ENCODE measurements around the gene BANF2.

BANF2 gene

GRCh38 chr20:17662333-17663039, 37.3 kb upstream of the BANF2 start:
- H3K9ac ChIP-seq (ENCODE audit: low read length): no peak overlapping the region
- no peak overlapping the region for H3K4me2 ChIP-seq (ENCODE audit: low read depth, low read length)
- TF ChIP-seq EZH2 (optimal IDR thresholded peaks at IDR 0.05; ENCODE audit: low read depth, low read length) (no peak), EZH2phosphoT487 (IDR thresholded peaks at IDR 0.05; ENCODE audit: low read length) (no peak)
- TF ChIP-seq, protein P1, sequence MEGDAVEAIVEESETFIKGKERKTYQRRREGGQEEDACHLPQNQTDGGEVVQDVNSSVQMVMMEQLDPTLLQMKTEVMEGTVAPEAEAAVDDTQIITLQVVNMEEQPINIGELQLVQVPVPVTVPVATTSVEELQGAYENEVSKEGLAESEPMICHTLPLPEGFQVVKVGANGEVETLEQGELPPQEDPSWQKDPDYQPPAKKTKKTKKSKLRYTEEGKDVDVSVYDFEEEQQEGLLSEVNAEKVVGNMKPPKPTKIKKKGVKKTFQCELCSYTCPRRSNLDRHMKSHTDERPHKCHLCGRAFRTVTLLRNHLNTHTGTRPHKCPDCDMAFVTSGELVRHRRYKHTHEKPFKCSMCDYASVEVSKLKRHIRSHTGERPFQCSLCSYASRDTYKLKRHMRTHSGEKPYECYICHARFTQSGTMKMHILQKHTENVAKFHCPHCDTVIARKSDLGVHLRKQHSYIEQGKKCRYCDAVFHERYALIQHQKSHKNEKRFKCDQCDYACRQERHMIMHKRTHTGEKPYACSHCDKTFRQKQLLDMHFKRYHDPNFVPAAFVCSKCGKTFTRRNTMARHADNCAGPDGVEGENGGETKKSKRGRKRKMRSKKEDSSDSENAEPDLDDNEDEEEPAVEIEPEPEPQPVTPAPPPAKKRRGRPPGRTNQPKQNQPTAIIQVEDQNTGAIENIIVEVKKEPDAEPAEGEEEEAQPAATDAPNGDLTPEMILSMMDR (IDR thresholded peaks at IDR 0.05; ENCODE audit: low read length): no peak
- no peak overlapping the region for H3K27ac ChIP-seq (ENCODE audit: low read length)
- DNase-seq: no peak
- peaks cover 68% of the 10 kb centered on the region for H4K20me1 ChIP-seq (ENCODE audit: insufficient read depth, low read length)
- no peak overlapping the region for H2AFZ ChIP-seq (ENCODE audit: low read length)
- H3K4me3 ChIP-seq (ENCODE audit: low read length): no peak overlapping the region
- H3K4me1 ChIP-seq (ENCODE audit: low read length): peaks cover 17% of the 10 kb centered on the region
- no peaks in the 10 kb centered on the region for H3K9me3 ChIP-seq (replicated peaks; ENCODE audit: insufficient read depth, low read length)
- peaks cover 16% of the 10 kb centered on the region; the same call in 1 of the 2 replicates for H3K36me3 ChIP-seq (replicated peaks; ENCODE audit: insufficient read depth, low read length)
- peaks cover 100% of the 10 kb centered on the region for H3K79me2 ChIP-seq (ENCODE audit: low read length)
- H3F3A ChIP-seq (ENCODE audit: insufficient read depth, low read length): no peaks in the 10 kb centered on the region; the same call in 1 of the 2 replicates
- H3K9me2 ChIP-seq (replicated peaks; ENCODE audit: insufficient read depth, low read length): no peaks in the 10 kb centered on the region
- no peaks in the 10 kb centered on the region for H3K27me3 ChIP-seq (replicated peaks; ENCODE audit: insufficient read depth, low read length)

DNA sequence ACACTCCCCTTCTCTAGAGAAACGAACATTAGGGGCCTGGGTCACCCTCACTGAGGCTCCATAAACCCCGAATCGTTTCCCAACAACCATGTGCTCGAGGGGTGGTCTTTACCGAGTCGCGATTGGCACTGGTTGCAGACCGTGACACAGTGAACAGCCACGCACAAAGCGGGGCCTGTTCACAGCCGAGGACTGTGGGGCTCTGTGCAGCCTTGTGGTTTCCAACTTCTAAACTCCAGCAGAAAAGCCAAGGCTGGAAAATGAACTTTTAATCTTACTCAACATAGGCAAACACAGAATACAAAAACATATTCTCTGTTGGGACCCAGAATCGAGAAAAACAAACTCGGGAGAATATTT, 36.7 kb upstream of the BANF2 start:
- DNase-seq: no peak
- Histone ChIP-seq H3K9me2 (replicated peaks; ENCODE audit: insufficient read depth, low read length) (no peaks in the 10 kb centered on the region), H3K9me3 (replicated peaks; ENCODE audit: insufficient read depth, low read length) (no peaks in the 10 kb centered on the region), H3F3A (ENCODE audit: insufficient read depth, low read length) (no peaks in the 10 kb centered on the region; the same call in 1 of the 2 replicates), H2AFZ (ENCODE audit: low read length) (no peak overlapping the region), H3K79me2 (ENCODE audit: low read length) (peaks cover 100% of the 10 kb centered on the region), H3K4me1 (ENCODE audit: low read length) (peaks cover 17% of the 10 kb centered on the region), H3K27me3 (replicated peaks; ENCODE audit: insufficient read depth, low read length) (no peaks in the 10 kb centered on the region), H4K20me1 (ENCODE audit: insufficient read depth, low read length) (peaks cover 66% of the 10 kb centered on the region), H3K4me3 (ENCODE audit: low read length) (no peak overlapping the region), H3K9ac (ENCODE audit: low read length) (no peak overlapping the region), H3K27ac (ENCODE audit: low read length) (no peak overlapping the region), H3K4me2 (ENCODE audit: low read depth, low read length) (no peak overlapping the region), H3K36me3 (replicated peaks; ENCODE audit: insufficient read depth, low read length) (peaks cover 15% of the 10 kb centered on the region; the same call in 1 of the 2 replicates)
- TF ChIP-seq EZH2 (optimal IDR thresholded peaks at IDR 0.05; ENCODE audit: low read depth, low read length): no peak
- TF ChIP-seq, protein P1 (IDR thresholded peaks at IDR 0.05; ENCODE audit: low read length): no peak
- no peak for TF ChIP-seq EZH2phosphoT487 (IDR thresholded peaks at IDR 0.05; ENCODE audit: low read length)

GRCh38 chr20:17663486-17663885, 36.3 kb upstream of the BANF2 start:
- no peaks in the 10 kb centered on the region for H3K9me2 ChIP-seq (replicated peaks; ENCODE audit: insufficient read depth, low read length)
- peaks cover 11% of the 10 kb centered on the region; the same call in 1 of the 2 replicates for H3K36me3 ChIP-seq (replicated peaks; ENCODE audit: insufficient read depth, low read length)
- no peak overlapping the region for H3K4me2 ChIP-seq (ENCODE audit: low read depth, low read length)
- H3K27me3 ChIP-seq (replicated peaks; ENCODE audit: insufficient read depth, low read length): no peaks in the 10 kb centered on the region
- no peak overlapping the region for H3K4me3 ChIP-seq (ENCODE audit: low read length)
- no peak overlapping the region for H3K27ac ChIP-seq (ENCODE audit: low read length)
- H3K79me2 ChIP-seq (ENCODE audit: low read length): peaks cover 100% of the 10 kb centered on the region
- H3K9ac ChIP-seq (ENCODE audit: low read length): no peak overlapping the region
- no peak overlapping the region for H2AFZ ChIP-seq (ENCODE audit: low read length)
- H3F3A ChIP-seq (ENCODE audit: insufficient read depth, low read length): no peaks in the 10 kb centered on the region
- no peak for TF ChIP-seq EZH2 (optimal IDR thresholded peaks at IDR 0.05; ENCODE audit: low read depth, low read length)
- TF ChIP-seq, protein P1 (IDR thresholded peaks at IDR 0.05; ENCODE audit: low read length): no peak
- no peak for TF ChIP-seq EZH2phosphoT487 (IDR thresholded peaks at IDR 0.05; ENCODE audit: low read length)
- DNase-seq: no peak
- no peaks in the 10 kb centered on the region for H3K9me3 ChIP-seq (replicated peaks; ENCODE audit: insufficient read depth, low read length)
- H4K20me1 ChIP-seq (ENCODE audit: insufficient read depth, low read length): peaks cover 71% of the 10 kb centered on the region
- peaks cover 17% of the 10 kb centered on the region for H3K4me1 ChIP-seq (ENCODE audit: low read length)
